Forelimb muscle (tissue), 1 donor: ENCODE results near the gene LHPP. TPM values are rescaled to one million over a fixed set of nuclear protein-coding genes. Genes with fewer than 3 reads are reported as not detected.

Source experiments
- DNase-seq: peaks from one replicate; pipeline ENCODE4 v3.0.0-alpha.2; 2013; ENCODE audit warnings: low read depth
- polyA plus RNA-seq: library from polyadenylated mRNA; unstranded; fragments of 120-200 nt; gene quantifications from one replicate; pipeline ENCODE4 v1.2.1, GENCODE V29; 2013; ENCODE audit not compliant: insufficient read length

Gene LHPP
- polyA plus RNA-seq, 1 donor, result 6.9 TPM

GRCh38 chr10:124447751-124448466, 13.7 kb upstream of the LHPP start:
- DNase-seq, result no peak

GRCh38 chr10:124448696-124449169, 12.9 kb upstream of the LHPP start:
- no peak for DNase-seq

- DNase-seq, result no peak
Observed at GRCh38 chr10:124449170-124450011, 12.2 kb upstream of the LHPP start.

- no peak for DNase-seq
Observed at GRCh38 chr10:124450012-124450782, 11.4 kb upstream of the LHPP start, which contains the start of gene NKX1-2. TSS of gene NKX1-2 (minus strand) at chr10:124450035. CDS start at chr10:124449943, 92 bp downstream.

- DNase-seq, result no peak
Observed at GRCh38 chr10:124450783-124451057, 10.9 kb upstream of the LHPP start.

- DNase-seq, result no peak
Observed at GRCh38 chr10:124451276-124451675, 10.3 kb upstream of the LHPP start.

- no peak for DNase-seq
Observed at GRCh38 chr10:124453960-124454610, 7.5 kb upstream of the LHPP start.

- DNase-seq, result no peak
Observed at GRCh38 chr10:124455441-124455840, 6.2 kb upstream of the LHPP start.

- DNase-seq, result no peak
Observed at GRCh38 chr10:124458473-124458872, 3.1 kb upstream of the LHPP start.

- DNase-seq, result no peak
Observed at GRCh38 chr10:124458889-124459288, 2.7 kb upstream of the LHPP start.

GRCh38 chr10:124459395-124459794, 2.2 kb upstream of the LHPP start:
- no peak for DNase-seq

GRCh38 chr10:124460144-124460543, 1.5 kb upstream of the LHPP start:
- no peak for DNase-seq

GRCh38 chr10:124462348-124462695, 699 bp downstream of the LHPP start:
- DNase-seq, result no peak

- no peak for DNase-seq
Observed at GRCh38 chr10:124464028-124464965, 2.7 kb downstream of the LHPP start.

- DNase-seq, result no peak
Observed at GRCh38 chr10:124465003-124465776, 3.6 kb downstream of the LHPP start.

GRCh38 chr10:124465777-124466488, 4.3 kb downstream of the LHPP start:
- DNase-seq, result no peak

- no peak for DNase-seq
Observed at GRCh38 chr10:124467165-124467564, 5.5 kb downstream of the LHPP start.

- DNase-seq, result no peak
Observed at GRCh38 chr10:124468624-124469023, 7.0 kb downstream of the LHPP start.

- no peak for DNase-seq
Observed at GRCh38 chr10:124469956-124470484, 8.4 kb downstream of the LHPP start.
